Kidney epithelial cell (primary cell): ENCODE measurements around the gene RSPO4. TPM values are rescaled to one million over a fixed set of nuclear protein-coding genes. Genes with fewer than 3 reads are reported as not detected.

Source experiments
- DNase-seq: peaks from one replicate; pipeline ENCODE4 v3.0.0-alpha.2; 2010; ENCODE audit warnings: low read depth
- H3K27me3 ChIP-seq: 2 replicates; pipeline ENCODE4 v1.6.0; 2011; ENCODE audit warnings: low read length; ENCODE audit not compliant: control insufficient read depth, insufficient read depth
- H3K36me3 ChIP-seq: 2 replicates; pipeline ENCODE4 v1.5.1; 2011; ENCODE audit warnings: low read length; ENCODE audit not compliant: control insufficient read depth, insufficient read depth
- H3K4me3 ChIP-seq: 2 replicates; pipeline ENCODE4 v1.5.1; 2011; ENCODE audit warnings: low read depth, mild to moderate bottlenecking, control low read depth, low read length
- total RNA-seq: library from RNA; depleted of rRNA; stranded (reverse); fragments of >200 nt; gene quantifications from 2 replicates; pipeline ENCODE4 v1.2.3, GENCODE V29; 2015
- TF ChIP-seq, protein P1 (sequence below): IDR thresholded peaks from 2 replicates; pipeline ENCODE4 v1.5.1; 2011; ENCODE audit warnings: mild to moderate bottlenecking, moderate library complexity, low read length, control low read depth, inconsistent platforms; ENCODE audit not compliant: insufficient read depth, poor library complexity, severe bottlenecking

The RSPO4 gene
- total RNA-seq, 1 donor from 2014 or later: 3.3 TPM

GRCh38 chr20:963795-964194 lies 38.3 kb downstream of the RSPO4 start:
- H3K4me3 ChIP-seq: no peak overlapping the region
- TF ChIP-seq, protein P1, sequence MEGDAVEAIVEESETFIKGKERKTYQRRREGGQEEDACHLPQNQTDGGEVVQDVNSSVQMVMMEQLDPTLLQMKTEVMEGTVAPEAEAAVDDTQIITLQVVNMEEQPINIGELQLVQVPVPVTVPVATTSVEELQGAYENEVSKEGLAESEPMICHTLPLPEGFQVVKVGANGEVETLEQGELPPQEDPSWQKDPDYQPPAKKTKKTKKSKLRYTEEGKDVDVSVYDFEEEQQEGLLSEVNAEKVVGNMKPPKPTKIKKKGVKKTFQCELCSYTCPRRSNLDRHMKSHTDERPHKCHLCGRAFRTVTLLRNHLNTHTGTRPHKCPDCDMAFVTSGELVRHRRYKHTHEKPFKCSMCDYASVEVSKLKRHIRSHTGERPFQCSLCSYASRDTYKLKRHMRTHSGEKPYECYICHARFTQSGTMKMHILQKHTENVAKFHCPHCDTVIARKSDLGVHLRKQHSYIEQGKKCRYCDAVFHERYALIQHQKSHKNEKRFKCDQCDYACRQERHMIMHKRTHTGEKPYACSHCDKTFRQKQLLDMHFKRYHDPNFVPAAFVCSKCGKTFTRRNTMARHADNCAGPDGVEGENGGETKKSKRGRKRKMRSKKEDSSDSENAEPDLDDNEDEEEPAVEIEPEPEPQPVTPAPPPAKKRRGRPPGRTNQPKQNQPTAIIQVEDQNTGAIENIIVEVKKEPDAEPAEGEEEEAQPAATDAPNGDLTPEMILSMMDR: no peak
- no peak for DNase-seq
- no peaks in the 10 kb centered on the region for H3K36me3 ChIP-seq
- peaks cover 5% of the 10 kb centered on the region for H3K27me3 ChIP-seq

DNA sequence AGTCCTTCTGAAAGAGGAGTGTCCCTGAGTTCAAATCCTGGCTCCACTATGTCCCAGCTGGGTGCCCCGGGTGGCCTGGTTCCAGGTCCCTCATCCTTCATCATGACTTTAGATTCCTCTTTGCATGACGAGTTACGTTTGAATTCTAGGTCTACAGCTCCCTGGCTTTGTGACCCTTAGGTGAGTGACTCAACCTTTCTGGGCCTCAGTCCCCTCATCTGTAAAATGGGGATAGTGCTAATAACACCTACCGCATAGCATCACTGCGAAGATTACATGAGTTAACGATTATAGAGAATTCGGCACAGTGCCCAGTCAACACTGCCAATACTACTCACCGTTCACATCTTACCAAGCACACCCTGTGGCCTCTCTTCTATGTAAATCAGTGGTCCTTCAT lies 39.4 kb downstream of the RSPO4 start:
- Histone ChIP-seq H3K4me3 (no peak overlapping the region), H3K36me3 (no peaks in the 10 kb centered on the region), H3K27me3 (peaks cover 8% of the 10 kb centered on the region)
- TF ChIP-seq, protein P1: no peak
- DNase-seq: no peak

- DNase-seq: no peak
- Histone ChIP-seq H3K27me3 (peaks cover 8% of the 10 kb centered on the region), H3K4me3 (no peak overlapping the region), H3K36me3 (no peaks in the 10 kb centered on the region)
- TF ChIP-seq, protein P1: no peak
These were observed 39.9 kb downstream of the RSPO4 start for GRCh38 chr20:962223-962622.

DNA sequence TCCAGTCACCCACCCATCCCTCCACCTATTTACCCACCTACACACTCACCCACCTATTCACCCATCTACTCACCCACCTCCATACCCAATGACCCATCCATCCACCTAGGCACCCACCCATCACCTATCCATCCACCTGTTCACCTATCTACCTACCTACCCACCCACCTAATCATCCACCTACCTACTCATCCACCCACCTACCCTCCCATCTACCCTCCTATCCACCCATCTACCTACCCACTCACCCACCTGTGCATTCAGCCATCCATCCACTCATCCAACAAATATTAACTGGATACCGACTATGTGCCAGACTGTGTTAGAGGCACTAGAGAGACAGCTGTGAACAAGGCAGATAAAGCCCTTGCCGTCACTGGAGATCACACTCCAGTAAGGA lies 40.3 kb downstream of the RSPO4 start:
- TF ChIP-seq, protein P1: no peak
- Histone ChIP-seq H3K27me3 (peaks cover 8% of the 10 kb centered on the region), H3K4me3 (no peak overlapping the region), H3K36me3 (no peaks in the 10 kb centered on the region)
- DNase-seq: no peak

- H3K27me3 ChIP-seq: peaks cover 12% of the 10 kb centered on the region
- TF ChIP-seq, protein P1: no peak
- no peak for DNase-seq
- no peak overlapping the region for H3K4me3 ChIP-seq
- no peaks in the 10 kb centered on the region for H3K36me3 ChIP-seq
These were observed 42.0 kb downstream of the RSPO4 start for GRCh38 chr20:959996-960615.

DNA sequence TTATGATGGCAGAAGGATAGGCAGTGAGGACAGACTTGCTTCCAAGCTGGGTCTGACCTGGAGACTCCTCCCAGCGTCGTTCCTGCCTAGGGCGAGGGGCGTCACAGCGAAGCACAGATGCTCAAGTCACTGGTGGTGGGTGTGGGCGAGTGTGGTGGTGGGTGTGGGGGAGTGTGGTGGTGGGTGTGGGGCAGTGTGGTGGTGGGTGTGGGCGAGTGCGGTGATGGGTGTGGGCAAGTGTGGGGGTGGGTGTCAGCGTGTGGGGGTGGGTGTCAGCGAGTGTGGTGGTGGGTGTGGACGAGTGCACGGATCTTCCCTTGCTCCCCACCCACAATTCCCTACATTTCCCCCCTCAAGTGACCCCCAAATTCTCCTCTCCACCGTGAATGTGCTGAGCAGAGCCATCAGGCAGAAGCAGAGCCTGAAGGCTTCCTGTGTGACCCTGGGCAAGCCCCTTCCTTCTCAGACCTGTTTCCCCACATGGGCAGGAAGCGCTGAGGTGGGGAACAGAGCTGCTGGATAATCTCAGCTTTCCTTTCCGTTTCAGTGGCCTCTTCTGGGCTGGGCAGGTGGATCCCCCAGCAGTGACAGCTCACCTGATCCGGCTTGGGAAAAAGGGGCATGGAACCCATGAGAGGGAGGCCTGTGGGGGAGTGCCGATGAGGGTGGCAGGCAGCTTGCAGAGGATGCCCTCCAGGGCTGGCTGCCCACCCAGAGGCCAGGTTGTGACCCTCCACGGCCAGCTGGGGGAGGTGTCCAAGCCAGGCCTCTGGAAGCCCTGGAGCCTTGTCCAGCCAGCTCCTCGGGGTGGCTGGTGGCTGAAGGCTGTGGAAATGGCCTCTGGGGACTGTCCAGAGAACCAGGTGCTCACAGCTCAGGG lies 42.9 kb downstream of the RSPO4 start:
- Histone ChIP-seq H3K27me3 (peaks cover 12% of the 10 kb centered on the region), H3K36me3 (no peaks in the 10 kb centered on the region), H3K4me3 (no peak overlapping the region)
- no peak for DNase-seq
- TF ChIP-seq, protein P1: no peak
